GM12878 (cell line): ENCODE data around the gene LARP4. TPM values are rescaled to one million over a fixed set of nuclear protein-coding genes. Genes with fewer than 3 reads are reported as not detected.

Experiments used
- ATAC-seq: fragments of 200-7000 bp; cut with Tn5 transposase; 3 replicates; pipeline ENCODE4 v1.9.1; 2020; ENCODE audit warnings: mild to moderate bottlenecking, moderate library complexity
- BruUV-seq: library from RNA; stranded (reverse); fragments of 400-500 nt; replicated peaks from 2 replicates; lab custom pipeline; 2021; lab: Mats Ljungman, UMichigan
- CTCF ChIA-PET: fragments of 300-600 bp; sonication (Branson Sonifier 250); formaldehyde crosslinking; extraction: SDS; loops from one replicate; lab custom pipeline; 2021; ENCODE audit warnings: inconsistent platforms; lab: Yijun Ruan, JAX
- POLR2A ChIA-PET: fragments of 350-600 bp; formaldehyde crosslinking; extraction: SDS; loops from one replicate; lab custom pipeline; 2021; ENCODE audit warnings: inconsistent platforms; lab: Charles Lee
- RAD21 ChIA-PET: fragments of 300-600 bp; sonication (Branson Sonifier 250); formaldehyde crosslinking; loops from one replicate; lab custom pipeline; 2023; ENCODE audit warnings: antibody characterized with exemption; ENCODE audit not compliant: unreplicated experiment; lab: Charles Lee
- SMC1A ChIA-PET: fragments of 300-600 bp; sonication (Branson Sonifier 250); formaldehyde crosslinking; loops from one replicate; lab custom pipeline; 2023; ENCODE audit not compliant: unreplicated experiment, uncharacterized antibody; lab: Charles Lee
- DNase-seq: peaks from one replicate; pipeline ENCODE4 v3.0.0-alpha.2; 2011; ENCODE audit warnings: low read depth, low spot score
- FAIRE-seq: peaks from 3 replicates; lab custom pipeline; 2011; peaks lifted over from hg19 to GRCh38; lab: Jason Lieb, UNC
- H2AFZ ChIP-seq: 2 replicates; pipeline ENCODE4 v1.6.0; 2011; ENCODE audit warnings: low read depth, low read length, control low read depth; ENCODE audit not compliant: control insufficient read depth
- H3K27ac ChIP-seq: 2 replicates; pipeline ENCODE4 v1.5.1; 2011; ENCODE audit warnings: control low read depth; ENCODE audit not compliant: control insufficient read depth, insufficient read depth
- H3K27me3 ChIP-seq, 2 experiments: replicated peaks in 1 of 2; 2 replicates each; pipeline versions ENCODE4 v1.6.0 to v1.6.1; 2011; ENCODE audit warnings: low read length in 1 of 2; ENCODE audit not compliant: control insufficient read depth in 2 of 2, insufficient read depth in 2 of 2
- H3K36me3 ChIP-seq, 2 experiments: 2 replicates each; pipeline ENCODE4 v1.5.1; 2011; ENCODE audit warnings: low read length in 1 of 2; ENCODE audit not compliant: control insufficient read depth in 2 of 2, insufficient read depth in 2 of 2
- H3K4me1 ChIP-seq: 2 replicates; pipeline ENCODE4 v1.6.1; 2011; ENCODE audit warnings: mild to moderate bottlenecking, low read length, moderate library complexity, mixed read lengths; ENCODE audit not compliant: control insufficient read depth, insufficient read depth
- H3K4me2 ChIP-seq: 2 replicates; pipeline ENCODE4 v1.6.0; 2011; ENCODE audit warnings: control low read depth; ENCODE audit not compliant: control insufficient read depth, insufficient read depth
- H3K4me3 ChIP-seq: fragments of 200-600 bp; sonication (generic); 2 replicates; pipeline ENCODE4 v1.5.1; 2016
- H3K79me2 ChIP-seq: 2 replicates; pipeline ENCODE4 v1.6.0; 2011; ENCODE audit warnings: low read length; ENCODE audit not compliant: control insufficient read depth, insufficient read depth
- H3K9ac ChIP-seq: 2 replicates; pipeline ENCODE4 v1.8.0; 2011; ENCODE audit warnings: low read length, control low read depth, mixed read lengths; ENCODE audit not compliant: control insufficient read depth, insufficient read depth
- H3K9me3 ChIP-seq: replicated peaks from 3 replicates; pipeline ENCODE4 v1.5.1; 2011; ENCODE audit warnings: mild to moderate bottlenecking, low read length; ENCODE audit not compliant: control insufficient read depth, insufficient read depth
- H4K20me1 ChIP-seq: 2 replicates; pipeline ENCODE4 v1.6.0; 2011; ENCODE audit not compliant: control insufficient read depth, insufficient read depth
- ATF2 ChIP-seq: IDR thresholded peaks from 2 replicates; pipeline ENCODE4 v1.6.1; 2012; ENCODE audit warnings: low read length, inconsistent platforms
- MXI1 ChIP-seq: fragments of 150-350 bp; IDR thresholded peaks from 2 replicates; pipeline ENCODE4 v1.6.1; 2011; ENCODE audit warnings: low read depth, mild to moderate bottlenecking, inconsistent platforms, low read length, improper control_type of control experiment
- NFIC ChIP-seq: IDR thresholded peaks from 2 replicates; pipeline ENCODE4 v1.6.1; 2012; ENCODE audit warnings: low read depth, mild to moderate bottlenecking, inconsistent platforms, low read length, moderate library complexity
- PRDM15 ChIP-seq: fragments of 450-650 bp; formaldehyde crosslinking; IDR thresholded peaks from 2 replicates; pipeline ENCODE4 v1.4.0; 2020; ENCODE audit warnings: mild to moderate bottlenecking, moderate library complexity
- SIN3A ChIP-seq: IDR thresholded peaks from 2 replicates; pipeline ENCODE4 v1.6.1; 2012; ENCODE audit warnings: low read depth, low read length, improper control_type of control experiment
- TAF1 ChIP-seq: IDR thresholded peaks from 2 replicates; pipeline ENCODE4 v1.6.1; 2011; ENCODE audit warnings: mild to moderate bottlenecking, low read depth, low read length, borderline replicate concordance
- TARDBP ChIP-seq: IDR thresholded peaks from 2 replicates; pipeline ENCODE4 v1.6.1; 2016; ENCODE audit warnings: borderline replicate concordance
- ZNF217 ChIP-seq: fragments of 450-650 bp; IDR thresholded peaks from 2 replicates; pipeline ENCODE4 v1.6.1; 2017; ENCODE audit warnings: antibody characterized with exemption, mild to moderate bottlenecking
- WGBS: methylation state at CpG from one replicate; pipeline ENCODE4 v1.1.6; 2016; ENCODE audit warnings: low lambda C conversion rate; ENCODE audit not compliant: insufficient replicate concordance, insufficient coverage; ENCODE audit errors: missing lambda C conversion rate; 5-methylcytosine and 5-hydroxymethylcytosine counted together
- in situ Hi-C: fragments of 300-500 bp; cut with MboI; formaldehyde crosslinking; loops from 9 replicates; pipeline ENCODE4 v1.14.3; 2018; ENCODE audit warnings: mixed read lengths
- intact Hi-C: fragments of 100-400 bp; cut with micrococcal nuclease; formaldehyde crosslinking; loops from one replicate; pipeline ENCODE4 v1.14.2; 2022; ENCODE audit not compliant: unreplicated experiment
- polyA plus RNA-seq, 11 experiments: library from polyadenylated mRNA; depleted of rRNA in 4 of 11; unstranded in 6 of 11; stranded (reverse) in 5 of 11; fragments of >200 nt; fragmentation: Nextera tagmentation in 4 of 11; fragmentation: Illumina TruSeq in 1 of 11; extraction: Ambion mirVana in 4 of 11; extraction: Trizol in 1 of 11; gene quantifications; 1 replicate in 1 of 11; 2 replicates in 10 of 11; pipeline versions ENCODE4 v1.2.1 to v1.2.3, GENCODE V29; 2011 to 2016; ENCODE audit warnings: inconsistent platforms in 2 of 11, missing spikeins in 2 of 11, low read depth in 1 of 11
- total RNA-seq, 4 experiments: library from RNA; depleted of rRNA in 3 of 4; stranded (reverse); fragments of >200 nt in 3 of 4; fragmentation: Illumina TruSeq in 1 of 4; extraction: Trizol in 1 of 4; gene quantifications; 2 replicates each; pipeline versions ENCODE4 v1.2.1 to v1.2.3, GENCODE V29; 2013 to 2021

LARP4 gene
- total and polyA plus RNA-seq, 10 of the 15 experiments (the other 5 are each of a cell fraction or from before 2014, with no cell fraction given) = 24.1 to 72.6 (median 35.6) TPM

- no peak for DNase-seq
These were observed 47.3 kb upstream of the LARP4 start for GRCh38 chr12:50353404-50353803.

More at GRCh38 chr12:50353404-50353803, 47.3 kb upstream of the LARP4 start:
- Histone ChIP-seq H3K9me3 (no peaks in the 10 kb centered on the region), H4K20me1 (no peaks in the 10 kb centered on the region), H3K4me1 (no peaks in the 10 kb centered on the region), H3K27ac (no peak overlapping the region), H3K79me2 (no peaks in the 10 kb centered on the region), H3K4me3 (no peak overlapping the region), H3K27me3 (no peaks in the 10 kb centered on the region), H3K36me3 (no peaks in the 10 kb centered on the region), H2AFZ (no peak overlapping the region), H3K9ac (no peak overlapping the region), H3K4me2 (no peak overlapping the region)
- in situ Hi-C loops = no loop called here
- FAIRE-seq (no peak), ATAC-seq (no peak)
- TF ChIP-seq PRDM15 (no peak), TAF1 (no peak), MXI1 (no peak), SIN3A (no peak), NFIC (no peak), TARDBP (no peak), ZNF217 (no peak), ATF2 (no peak)
- ChIA-PET RAD21 (no interaction called here), CTCF (no interaction called here), POLR2A (no interaction called here), SMC1A (no interaction called here)
- 93% methylated on average over 3 of the region's 3 CpGs for WGBS
- no TSS peak for BruUV-seq
- intact Hi-C loops = no loop called here
